Liver (tissue), 9 donors: ENCODE results near the gene SIRT6. TPM values are rescaled to one million over a fixed set of nuclear protein-coding genes. Genes with fewer than 3 reads are reported as not detected.
"Not testable (repeated sequence)": the region's sequence is repeated elsewhere in the genome, so short reads cannot be mapped to it uniquely, and the experiment has no call there.

Experiments used
- DNase-seq: peaks from one replicate; pipeline ENCODE4 v3.0.0-alpha.2; 2017; ENCODE audit warnings: low spot score
- H3K27ac ChIP-seq, 2 donors: one replicate each; pipeline ENCODE4 v1.7.0; 2013; ENCODE audit warnings: inconsistent platforms in 2 of 2, low read length in 2 of 2, control low read depth in 1 of 2, low read depth in 1 of 2, mild to moderate bottlenecking in 1 of 2
- H3K27me3 ChIP-seq, 4 donors: one replicate each; pipeline versions ENCODE4 v1.6.1 to v1.7.0; 2013; ENCODE audit warnings: low read length in 3 of 4, inconsistent platforms in 1 of 4, mild to moderate bottlenecking in 1 of 4, moderate library complexity in 1 of 4; ENCODE audit not compliant: control insufficient read depth in 4 of 4, insufficient read depth in 4 of 4
- H3K36me3 ChIP-seq, 4 donors: one replicate each; pipeline versions ENCODE4 v1.6.1 to v1.7.0; 2013; ENCODE audit warnings: low read length in 3 of 4, mild to moderate bottlenecking in 3 of 4, low read depth in 1 of 4, moderate library complexity in 1 of 4; ENCODE audit not compliant: control insufficient read depth in 4 of 4, insufficient read depth in 3 of 4
- H3K4me1 ChIP-seq, 4 donors: one replicate each; pipeline versions ENCODE4 v1.6.1 to v1.7.0; 2013; ENCODE audit warnings: low read length in 3 of 4, mild to moderate bottlenecking in 3 of 4, moderate library complexity in 1 of 4; ENCODE audit not compliant: control insufficient read depth in 4 of 4, insufficient read depth in 4 of 4
- H3K4me3 ChIP-seq, 3 donors: one replicate each; pipeline versions ENCODE4 v1.6.1 to v1.7.0; 2013; ENCODE audit warnings: low read length in 3 of 3, control low read depth in 1 of 3, low read depth in 1 of 3, mild to moderate bottlenecking in 1 of 3
- H3K9ac ChIP-seq, 2 donors: one replicate each; pipeline ENCODE4 v1.7.0; 2013; ENCODE audit warnings: low read length in 2 of 2, mild to moderate bottlenecking in 2 of 2, moderate library complexity in 2 of 2, control low read depth in 1 of 2, low read depth in 1 of 2
- H3K9me3 ChIP-seq, 4 donors: one replicate each; pipeline versions ENCODE4 v1.6.1 to v1.7.0; 2013; ENCODE audit warnings: low read length in 3 of 4; ENCODE audit not compliant: control insufficient read depth in 4 of 4
- EGR1 ChIP-seq, 2 donors: IDR thresholded peaks; 2 replicates each; pipeline ENCODE4 v1.6.1; 2016 to 2018; ENCODE audit warnings: antibody characterized with exemption in 2 of 2, low read depth in 2 of 2
- FOXA1 ChIP-seq: IDR thresholded peaks from 2 replicates; pipeline ENCODE4 v1.6.1; 2016; ENCODE audit warnings: antibody characterized with exemption
- FOXA2 ChIP-seq: IDR thresholded peaks from 2 replicates; pipeline ENCODE4 v1.6.1; 2016; ENCODE audit warnings: antibody characterized with exemption
- GABPA ChIP-seq, 2 donors: IDR thresholded peaks in 1 of 2; conservative IDR thresholded peaks in 1 of 2; 2 replicates each; pipeline ENCODE4 v1.6.1; 2016; ENCODE audit warnings: antibody characterized with exemption in 2 of 2, mild to moderate bottlenecking in 1 of 2, moderate library complexity in 1 of 2
- HNF4A ChIP-seq, 2 donors: conservative IDR thresholded peaks; 2 replicates each; pipeline ENCODE4 v1.6.1; 2016; ENCODE audit warnings: antibody characterized with exemption in 2 of 2, mild to moderate bottlenecking in 2 of 2
- HNF4G ChIP-seq: IDR thresholded peaks from 2 replicates; pipeline ENCODE4 v1.6.1; 2016; ENCODE audit warnings: antibody characterized with exemption
- JUND ChIP-seq, 2 donors: IDR thresholded peaks; 2 replicates each; pipeline ENCODE4 v1.6.1; 2016; ENCODE audit warnings: antibody characterized with exemption in 2 of 2
- NR2F2 ChIP-seq: IDR thresholded peaks from 2 replicates; pipeline ENCODE4 v1.6.1; 2016; ENCODE audit warnings: antibody characterized with exemption
- RAD21 ChIP-seq, 2 donors: IDR thresholded peaks; 2 replicates each; pipeline ENCODE4 v1.6.1; 2016; ENCODE audit warnings: antibody characterized with exemption in 2 of 2, mild to moderate bottlenecking in 2 of 2
- REST ChIP-seq: IDR thresholded peaks from 2 replicates; pipeline ENCODE4 v1.6.1; 2016; ENCODE audit warnings: antibody characterized with exemption, mild to moderate bottlenecking
- RXRA ChIP-seq, 2 donors: IDR thresholded peaks; 2 replicates each; pipeline ENCODE4 v1.6.1; 2017 to 2018; ENCODE audit warnings: antibody characterized with exemption in 2 of 2, mild to moderate bottlenecking in 1 of 2
- SP1 ChIP-seq: IDR thresholded peaks from 2 replicates; pipeline ENCODE4 v1.6.1; 2018; ENCODE audit warnings: antibody characterized with exemption, mild to moderate bottlenecking
- TAF1 ChIP-seq: conservative IDR thresholded peaks from 2 replicates; pipeline ENCODE4 v1.6.1; 2016; ENCODE audit warnings: antibody characterized with exemption, mild to moderate bottlenecking
- YY1 ChIP-seq: IDR thresholded peaks from 2 replicates; pipeline ENCODE4 v1.6.1; 2016; ENCODE audit warnings: antibody characterized with exemption, mild to moderate bottlenecking
- ZBTB33 ChIP-seq: IDR thresholded peaks from 2 replicates; pipeline ENCODE4 v1.6.1; 2016; ENCODE audit warnings: antibody characterized with exemption
- WGBS: extraction: QIAGEN DNeasy Blood & Tissue Kit; methylation state at CpG from one replicate; pipeline ENCODE4 v1.1.7; 2013; 5-methylcytosine and 5-hydroxymethylcytosine counted together
- polyA plus RNA-seq, 2 donors: library from polyadenylated mRNA; stranded (reverse) in 1 of 2; unstranded in 1 of 2; fragments of 200-250 nt in 1 of 2; fragments of >200 nt in 1 of 2; fragmentation: Nextera tagmentation in 1 of 2; extraction: Ambion mirVana in 1 of 2; gene quantifications; one replicate each; pipeline versions ENCODE4 v1.2.1 to v1.2.3, GENCODE V29; 2013 to 2015
- total RNA-seq, 2 donors: library from RNA; depleted of rRNA; stranded (reverse); fragments of >200 nt; gene quantifications; one replicate each; pipeline ENCODE4 v1.2.3, GENCODE V29; 2014
- TF ChIP-seq, protein P1 (sequence below): IDR thresholded peaks from 2 replicates; pipeline ENCODE4 v1.6.1; 2016; ENCODE audit warnings: antibody characterized with exemption
- TF ChIP-seq, protein P2 (sequence below): IDR thresholded peaks from 2 replicates; pipeline ENCODE4 v1.6.1; 2016; ENCODE audit warnings: antibody characterized with exemption
- TF ChIP-seq, protein P3 (sequence below): fragments of 150-350 bp; IDR thresholded peaks from 2 replicates; pipeline ENCODE4 v1.5.1; 2017; ENCODE audit warnings: improper control_type of control experiment, low read depth, low read length; ENCODE audit not compliant: missing input control
- donor health status: healthy.
- donor health status: healthy.
- donor health status: healthy.
- donor health status: healthy.
- donor health status: healthy.

The SIRT6 gene
- total and polyA plus RNA-seq, 4 donors = 7.7 to 12.7 (median 9.8) TPM

DNA sequence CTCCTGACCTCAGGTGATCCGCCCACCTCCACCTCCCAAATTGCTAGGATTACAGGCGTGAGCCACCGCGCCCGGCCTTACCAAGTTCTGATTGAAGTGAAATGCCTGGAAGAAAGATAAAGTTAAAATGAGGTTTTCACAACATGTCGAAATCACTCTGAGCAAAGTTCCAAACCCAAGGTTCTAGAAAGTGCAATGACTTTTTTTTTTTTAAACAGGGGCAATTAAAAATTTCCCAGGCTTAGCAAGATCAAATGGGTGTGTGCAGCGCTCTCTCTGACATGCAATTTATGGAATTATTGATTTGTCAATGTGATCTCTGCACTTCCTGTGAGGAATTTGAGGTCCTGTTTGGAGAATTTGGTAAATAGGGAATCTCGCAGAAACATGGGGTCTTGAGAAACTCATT, 45.7 kb downstream of the SIRT6 start:
- Histone ChIP-seq H3K9me3 (no peaks in the 10 kb centered on the region), H3K4me3 (no peak overlapping the region), H3K36me3 (no peaks in the 10 kb centered on the region), H3K27me3 (no peaks in the 10 kb centered on the region), H3K27ac (peak overlapping the region; percentile 23 to 54), H3K9ac (no peak overlapping the region), H3K4me1 (peaks cover 0 to 11% (median 9%) of the 10 kb centered on the region in 4 donors)
- no peak for DNase-seq
- no peak for TF ChIP-seq TAF1
- peak in 1 of 2 donors; percentile 16 for TF ChIP-seq EGR1 (IDR thresholded peaks at IDR 0.05; ENCODE audit: low read depth in 2 of 2)
- TF ChIP-seq, protein P1, sequence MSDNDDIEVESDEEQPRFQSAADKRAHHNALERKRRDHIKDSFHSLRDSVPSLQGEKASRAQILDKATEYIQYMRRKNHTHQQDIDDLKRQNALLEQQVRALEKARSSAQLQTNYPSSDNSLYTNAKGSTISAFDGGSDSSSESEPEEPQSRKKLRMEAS = peak; percentile 49
- peak; percentile 15 to 23 for TF ChIP-seq RAD21 (IDR thresholded peaks at IDR 0.05)
- TF ChIP-seq ZBTB33 = peak; percentile 35
- TF ChIP-seq RXRA (IDR thresholded peaks at IDR 0.05) = peak; percentile 68 to 69
- TF ChIP-seq JUND (IDR thresholded peaks at IDR 0.05) = no peak
- no peak for TF ChIP-seq GABPA (IDR thresholded peaks at IDR 0.05 in 1 of 2, conservative IDR thresholded peaks at IDR 0.05 in 1 of 2)
- peak; percentile 31 for TF ChIP-seq HNF4G
- TF ChIP-seq FOXA1 = no peak
- TF ChIP-seq, protein P2, sequence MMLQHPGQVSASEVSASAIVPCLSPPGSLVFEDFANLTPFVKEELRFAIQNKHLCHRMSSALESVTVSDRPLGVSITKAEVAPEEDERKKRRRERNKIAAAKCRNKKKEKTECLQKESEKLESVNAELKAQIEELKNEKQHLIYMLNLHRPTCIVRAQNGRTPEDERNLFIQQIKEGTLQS = no peak
- peak; percentile 74 for TF ChIP-seq REST
- TF ChIP-seq YY1 = peak; percentile 57
- TF ChIP-seq, protein P3, sequence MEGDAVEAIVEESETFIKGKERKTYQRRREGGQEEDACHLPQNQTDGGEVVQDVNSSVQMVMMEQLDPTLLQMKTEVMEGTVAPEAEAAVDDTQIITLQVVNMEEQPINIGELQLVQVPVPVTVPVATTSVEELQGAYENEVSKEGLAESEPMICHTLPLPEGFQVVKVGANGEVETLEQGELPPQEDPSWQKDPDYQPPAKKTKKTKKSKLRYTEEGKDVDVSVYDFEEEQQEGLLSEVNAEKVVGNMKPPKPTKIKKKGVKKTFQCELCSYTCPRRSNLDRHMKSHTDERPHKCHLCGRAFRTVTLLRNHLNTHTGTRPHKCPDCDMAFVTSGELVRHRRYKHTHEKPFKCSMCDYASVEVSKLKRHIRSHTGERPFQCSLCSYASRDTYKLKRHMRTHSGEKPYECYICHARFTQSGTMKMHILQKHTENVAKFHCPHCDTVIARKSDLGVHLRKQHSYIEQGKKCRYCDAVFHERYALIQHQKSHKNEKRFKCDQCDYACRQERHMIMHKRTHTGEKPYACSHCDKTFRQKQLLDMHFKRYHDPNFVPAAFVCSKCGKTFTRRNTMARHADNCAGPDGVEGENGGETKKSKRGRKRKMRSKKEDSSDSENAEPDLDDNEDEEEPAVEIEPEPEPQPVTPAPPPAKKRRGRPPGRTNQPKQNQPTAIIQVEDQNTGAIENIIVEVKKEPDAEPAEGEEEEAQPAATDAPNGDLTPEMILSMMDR = no peak
- peak; percentile 82 to 86 for TF ChIP-seq HNF4A (conservative IDR thresholded peaks at IDR 0.05)
- no peak for TF ChIP-seq FOXA2
- TF ChIP-seq NR2F2 = no peak
- TF ChIP-seq SP1 = peak; percentile 42
- 34% methylated on average over 8 of the region's 8 CpGs for WGBS

- not testable (repeated sequence) for H3K9me3 ChIP-seq, DNase-seq, H3K4me3 ChIP-seq, H3K27ac ChIP-seq, H3K9ac ChIP-seq, H3K4me1 ChIP-seq, H3K36me3 ChIP-seq, H3K27me3 ChIP-seq
- WGBS = 95% methylated on average over 9 of the region's 9 CpGs
Observed at GRCh38 chr19:4135386-4135785, 47.0 kb downstream of the SIRT6 start.
